NCI-H748 (cell line): Measurements from ENCODE around the gene PTX4.

Experiments used
- DNase-seq: peaks from one replicate; lab custom pipeline; 2025; ENCODE audit not compliant: unreplicated experiment; lab: John Stamatoyannopoulos, UW

PTX4 gene

DNA sequence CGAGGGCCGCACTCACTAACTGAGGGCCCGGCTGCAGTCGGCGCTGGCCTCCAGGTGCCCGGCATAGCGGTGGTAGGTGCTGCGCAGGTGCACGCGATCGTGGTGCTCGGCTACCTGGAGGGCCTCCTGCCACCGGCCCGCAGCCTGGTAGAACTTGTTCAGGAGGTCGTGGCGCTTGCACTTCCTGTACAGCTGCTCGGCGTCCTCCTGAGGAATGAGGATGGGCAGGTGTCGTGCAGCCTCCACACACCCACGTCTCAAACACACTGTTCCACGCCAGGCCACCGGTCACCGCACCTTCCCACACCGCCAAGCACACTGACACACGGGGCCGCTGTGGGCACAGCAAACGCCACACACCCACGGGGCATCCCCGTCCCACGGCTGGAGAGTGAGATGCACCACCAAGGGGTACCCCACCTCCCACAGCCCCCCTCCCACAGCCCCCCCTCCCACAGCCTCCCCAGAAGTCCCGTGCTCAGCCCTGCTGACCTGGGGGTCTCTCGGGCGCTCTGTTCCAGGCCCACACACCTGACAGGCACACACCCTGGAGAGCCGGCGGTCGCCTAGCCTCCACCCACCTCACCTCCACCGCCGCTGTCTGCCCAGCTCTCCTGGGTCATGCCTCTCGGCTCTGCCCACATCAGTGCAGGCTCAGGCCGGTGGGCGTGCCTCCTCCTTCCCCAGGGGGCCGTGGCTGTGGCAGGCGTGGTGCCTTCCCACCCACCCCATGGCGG is 37.3 kb upstream of the PTX4 start:
- DNase-seq = no peak

DNA sequence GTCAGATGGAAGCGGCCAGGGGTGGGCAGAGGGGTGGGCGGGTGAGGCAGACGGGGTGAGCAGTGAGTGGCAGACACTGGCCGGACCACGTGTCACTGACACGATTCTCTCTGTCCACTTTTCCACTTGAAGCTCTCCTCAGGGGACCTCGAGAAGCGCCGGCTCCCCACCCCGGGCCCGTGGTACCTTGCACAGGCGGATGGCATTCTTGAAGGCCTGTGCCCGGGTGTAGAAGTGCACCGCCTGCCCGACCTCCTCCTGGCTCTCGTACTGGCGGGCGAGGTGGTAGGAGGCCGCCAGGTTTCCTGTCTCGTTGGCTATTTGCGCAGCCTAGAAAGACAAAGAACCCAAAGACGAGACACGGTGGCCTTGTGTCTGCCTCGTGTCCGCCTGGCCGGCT is 35.6 kb upstream of the PTX4 start:
- no peak for DNase-seq

DNA sequence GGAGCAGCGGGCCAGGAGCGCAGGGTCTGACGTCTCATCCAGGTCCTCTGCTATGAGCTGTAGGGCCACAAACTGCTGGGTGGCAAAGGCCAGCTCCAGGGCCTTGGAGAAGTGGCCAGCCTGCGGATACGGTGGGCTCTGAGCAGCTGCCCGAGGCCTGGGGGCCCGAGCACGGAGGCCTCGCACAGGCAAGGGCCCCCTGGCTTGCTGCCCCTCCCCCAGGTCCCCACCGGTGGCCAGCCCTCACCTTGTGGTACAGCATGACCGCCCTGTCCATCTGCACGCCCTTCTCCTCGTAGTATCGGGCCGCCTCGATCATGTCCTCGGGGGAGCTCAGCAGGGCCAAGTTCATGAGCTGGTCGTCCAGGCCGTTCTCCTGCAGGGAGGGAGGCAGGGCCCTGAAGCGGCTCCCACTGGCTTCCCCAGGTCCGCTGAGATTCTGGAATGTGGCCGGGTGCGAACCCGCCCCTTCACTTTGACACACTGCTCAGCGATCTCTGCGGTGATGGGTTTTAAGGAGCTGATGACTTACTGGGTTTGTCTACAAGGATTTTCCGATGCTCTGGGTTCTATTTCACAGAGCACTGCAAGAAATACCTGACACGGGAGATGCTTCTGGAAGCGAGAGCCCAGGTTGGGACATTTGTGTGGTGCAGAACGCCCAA is 35.0 kb upstream of the PTX4 start:
- DNase-seq = no peak

DNA sequence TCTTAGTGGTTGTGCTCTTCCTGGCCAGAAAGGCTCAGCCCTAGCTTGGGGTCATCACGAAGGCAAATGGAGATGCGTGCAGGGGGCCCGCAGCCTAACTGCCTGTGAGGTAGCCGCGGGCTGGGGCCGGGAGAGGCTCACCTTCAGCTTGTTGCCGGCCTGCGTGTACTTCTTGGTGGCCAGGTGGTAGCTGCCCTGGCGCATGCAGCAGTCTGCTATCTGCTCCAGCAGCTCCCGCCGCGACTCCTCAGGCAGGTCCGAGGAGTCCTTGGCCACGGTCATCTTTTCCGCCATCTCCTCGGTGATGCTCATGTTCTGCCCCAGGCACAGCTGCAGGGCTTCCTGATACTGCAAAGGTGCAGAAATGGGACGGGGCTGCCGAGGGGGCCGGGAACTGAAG is 31.7 kb upstream of the PTX4 start:
- no peak for DNase-seq

DNA sequence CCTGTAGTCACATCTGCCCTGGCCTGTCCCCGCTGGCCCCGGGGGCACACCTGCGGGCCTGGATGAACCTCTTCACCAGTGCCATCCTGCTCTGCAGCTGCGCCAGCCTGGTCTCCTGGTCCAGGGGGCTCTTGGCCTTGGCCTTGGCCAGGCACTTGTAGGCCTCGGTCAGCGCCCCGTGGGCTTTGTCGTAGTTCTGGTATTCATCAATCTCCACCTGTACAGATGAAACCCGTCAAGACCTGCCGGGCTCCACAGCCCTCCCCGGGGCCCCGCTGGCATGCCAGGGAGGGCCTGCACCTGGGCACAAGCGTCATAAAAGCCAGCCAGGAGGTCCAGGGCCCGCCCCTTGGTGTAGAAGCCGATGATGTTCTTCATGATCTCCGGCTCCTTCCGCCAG is 31.1 kb upstream of the PTX4 start:
- DNase-seq = no peak

DNA sequence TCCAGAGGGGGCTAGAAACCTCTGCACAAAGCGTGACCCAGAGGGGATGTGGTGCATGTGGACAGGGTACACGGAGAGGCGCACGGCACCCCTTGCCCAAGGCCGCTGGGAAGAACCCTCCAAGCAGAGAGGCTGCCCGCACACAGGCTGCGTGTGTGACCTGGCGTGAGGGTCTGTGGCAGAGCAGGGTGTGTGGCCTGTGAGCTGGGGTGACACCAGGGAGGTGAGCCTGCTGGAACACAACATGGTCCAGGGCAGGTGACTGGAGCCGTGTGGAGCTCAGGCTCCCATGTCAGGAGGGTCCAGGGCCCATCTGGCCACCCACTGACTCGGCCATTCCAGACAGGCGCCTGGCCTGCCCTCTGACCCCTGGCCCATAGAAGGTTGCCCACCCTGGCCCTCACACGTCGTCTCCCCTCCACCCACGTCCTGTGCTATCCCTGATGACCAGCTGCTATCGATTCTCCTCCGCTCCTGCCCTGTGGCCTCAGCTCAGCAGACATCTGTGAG is 29.9 kb upstream of the PTX4 start:
- DNase-seq = no peak

DNA sequence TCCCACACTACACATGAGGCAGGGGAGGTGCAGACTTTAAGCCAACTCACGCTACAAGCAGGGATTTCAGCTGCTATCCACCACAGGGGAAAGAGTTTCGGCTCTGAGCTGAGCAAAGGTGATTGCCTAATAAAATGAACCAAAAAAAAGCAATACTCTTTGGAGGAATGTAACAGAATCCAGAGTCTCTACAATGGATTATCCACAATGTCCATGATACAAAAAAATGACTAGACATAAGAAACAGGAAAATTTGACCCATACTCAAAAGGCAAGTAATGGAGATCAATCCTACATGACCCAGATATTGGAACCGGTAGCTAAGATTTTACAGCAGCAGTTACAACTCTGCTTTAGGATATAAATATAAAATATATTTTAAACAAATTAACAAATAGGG is 25.8 kb upstream of the PTX4 start:
- no peak for DNase-seq

DNA sequence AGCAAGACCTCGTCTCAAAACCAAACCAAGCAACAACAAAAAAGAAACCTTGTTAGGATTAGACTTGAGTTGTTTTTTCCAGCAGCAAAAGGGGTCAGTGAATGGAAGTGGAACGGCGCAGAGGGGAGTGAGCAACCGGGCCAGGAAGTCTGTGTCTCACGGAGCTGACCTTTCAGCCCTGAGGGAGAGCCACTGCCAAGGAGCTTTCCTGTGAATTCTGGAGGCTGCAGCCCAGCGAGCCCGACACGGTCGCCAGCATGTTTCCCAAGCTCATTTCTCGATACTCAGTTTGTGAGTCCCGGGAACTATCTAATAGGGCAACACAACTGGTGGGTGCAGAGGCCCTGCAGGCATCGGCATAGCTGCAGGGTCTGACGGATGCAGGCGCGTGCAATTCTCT is 24.0 kb upstream of the PTX4 start:
- no peak for DNase-seq

DNA sequence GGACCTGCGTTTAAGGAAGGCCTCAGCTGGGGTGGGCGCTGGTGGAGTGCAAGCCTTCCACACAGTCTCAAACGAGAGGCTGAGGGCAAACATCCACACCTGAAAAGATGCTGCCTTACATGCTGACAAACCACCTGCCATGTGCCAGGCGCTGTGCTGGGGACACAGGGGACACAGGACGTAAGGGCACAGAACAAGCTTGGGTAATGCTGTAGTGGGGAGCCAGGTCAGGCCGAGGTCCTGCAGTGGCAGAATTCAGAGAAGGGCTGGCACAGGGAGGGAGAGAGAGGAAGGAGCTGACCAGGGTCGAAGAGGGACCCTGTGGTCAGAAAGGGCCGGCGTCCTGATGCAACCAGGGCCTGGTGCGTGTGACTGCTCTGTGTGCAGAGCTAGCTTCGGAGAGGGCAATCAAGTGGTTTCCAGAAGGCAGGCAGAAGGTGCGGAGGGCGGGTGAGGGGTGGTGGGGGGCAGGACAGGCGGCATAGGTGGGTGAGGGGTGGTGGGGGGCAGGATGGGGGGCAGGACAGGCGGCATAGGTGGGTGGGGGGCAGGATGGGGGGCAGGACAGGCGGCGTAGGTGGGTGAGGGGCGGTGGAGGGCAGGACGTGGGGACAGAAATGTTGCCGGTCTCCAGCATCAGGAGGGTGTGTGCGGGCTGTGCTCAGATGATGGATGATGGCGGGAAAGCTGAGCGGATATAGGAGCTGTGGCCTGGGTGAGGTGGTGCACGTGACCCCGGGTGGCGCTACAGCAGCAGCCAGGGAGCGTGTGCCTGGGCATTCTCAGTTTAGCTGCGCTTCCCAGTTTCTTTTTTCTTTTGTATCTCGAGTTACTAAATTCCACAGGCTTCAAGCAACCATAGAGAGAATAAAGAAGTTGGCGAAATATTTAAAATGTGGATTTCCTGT is 23.2 kb upstream of the PTX4 start:
- DNase-seq = no peak

DNA sequence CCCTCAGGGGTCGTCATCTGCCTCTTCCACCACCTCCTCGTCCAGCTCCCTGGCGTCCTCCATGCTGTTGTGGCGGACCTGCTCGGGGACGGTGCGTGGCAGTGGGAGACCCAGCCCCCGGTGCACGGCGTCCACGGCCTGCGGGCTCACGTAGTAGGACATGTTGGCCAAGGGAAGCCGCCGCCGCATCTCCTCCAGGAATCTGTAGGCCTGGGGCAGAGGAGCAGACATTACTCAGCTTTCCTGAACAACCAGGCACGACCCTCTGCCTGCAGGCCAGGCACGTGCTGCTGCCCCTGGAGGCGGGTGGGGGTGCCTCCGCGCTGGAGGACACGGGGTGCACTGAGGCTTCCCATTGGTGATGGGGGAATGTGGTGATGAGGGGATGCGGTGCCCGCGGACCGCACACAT is 22.2 kb upstream of the PTX4 start:
- no peak for DNase-seq

DNA sequence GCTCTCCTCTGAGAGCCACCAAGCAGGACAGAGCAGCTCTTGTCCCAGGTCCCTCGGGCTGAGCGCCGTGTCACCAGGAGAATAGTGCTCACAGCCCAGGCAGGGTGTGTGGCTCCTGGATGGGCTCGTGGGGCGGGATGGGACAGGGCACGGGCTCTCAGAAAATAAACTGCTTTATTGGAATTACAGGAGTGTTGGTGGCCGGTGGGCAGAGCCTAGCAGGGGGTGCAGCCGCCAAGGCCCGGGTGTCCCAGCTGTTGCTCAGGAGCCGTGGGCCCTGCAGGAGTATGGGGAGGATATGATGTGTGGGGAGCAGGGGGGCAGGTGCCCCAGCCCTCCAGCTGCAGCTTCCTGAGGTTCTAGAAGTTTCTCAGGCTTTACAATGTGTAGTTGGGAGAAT is 21.5 kb upstream of the PTX4 start:
- no peak for DNase-seq

DNA sequence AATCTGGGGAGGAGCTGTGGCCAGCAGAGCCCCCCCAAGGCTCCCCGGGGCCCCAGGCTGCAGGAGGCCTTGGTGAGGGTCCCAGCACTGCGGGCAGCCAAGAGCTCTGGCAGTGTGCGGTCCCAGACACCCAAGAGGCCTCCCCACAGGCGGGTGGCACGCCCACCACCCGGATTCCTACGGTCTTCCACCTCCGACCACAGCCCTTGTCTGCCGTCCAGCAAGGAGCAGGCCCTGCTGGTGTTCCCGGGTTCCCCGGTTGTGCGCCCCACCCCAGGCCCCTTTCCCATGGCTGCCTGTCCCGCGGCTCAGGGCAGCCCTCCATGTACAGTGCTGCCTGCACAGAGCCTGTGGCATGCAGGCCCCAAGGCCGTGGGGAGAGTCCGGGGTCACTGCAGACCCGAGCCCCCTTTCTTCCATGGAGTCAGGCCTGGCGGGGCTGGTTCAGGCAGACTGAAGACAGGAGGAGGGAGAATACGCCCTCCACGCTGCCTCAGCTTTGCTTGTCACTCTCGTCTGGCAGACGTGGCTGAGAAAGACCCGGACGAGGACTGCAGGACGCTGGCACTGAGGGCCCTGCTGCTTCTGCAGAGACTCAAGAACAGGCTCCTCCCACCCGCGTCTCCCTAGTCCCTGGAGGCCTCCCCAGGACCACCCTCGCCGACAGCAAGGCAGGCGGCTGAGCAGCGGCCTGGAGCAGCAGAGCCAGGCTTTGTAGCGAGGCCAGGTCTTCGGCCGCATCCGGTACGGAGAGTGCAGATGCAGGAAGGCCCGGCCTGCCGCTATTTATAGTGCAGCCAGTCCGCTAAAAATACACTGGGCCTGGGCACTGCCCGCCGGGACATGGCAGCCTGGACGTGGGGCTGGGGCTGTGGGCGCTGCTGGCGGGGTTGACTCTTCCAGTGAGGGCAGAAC is 20.8 kb upstream of the PTX4 start:
- no peak for DNase-seq

DNA sequence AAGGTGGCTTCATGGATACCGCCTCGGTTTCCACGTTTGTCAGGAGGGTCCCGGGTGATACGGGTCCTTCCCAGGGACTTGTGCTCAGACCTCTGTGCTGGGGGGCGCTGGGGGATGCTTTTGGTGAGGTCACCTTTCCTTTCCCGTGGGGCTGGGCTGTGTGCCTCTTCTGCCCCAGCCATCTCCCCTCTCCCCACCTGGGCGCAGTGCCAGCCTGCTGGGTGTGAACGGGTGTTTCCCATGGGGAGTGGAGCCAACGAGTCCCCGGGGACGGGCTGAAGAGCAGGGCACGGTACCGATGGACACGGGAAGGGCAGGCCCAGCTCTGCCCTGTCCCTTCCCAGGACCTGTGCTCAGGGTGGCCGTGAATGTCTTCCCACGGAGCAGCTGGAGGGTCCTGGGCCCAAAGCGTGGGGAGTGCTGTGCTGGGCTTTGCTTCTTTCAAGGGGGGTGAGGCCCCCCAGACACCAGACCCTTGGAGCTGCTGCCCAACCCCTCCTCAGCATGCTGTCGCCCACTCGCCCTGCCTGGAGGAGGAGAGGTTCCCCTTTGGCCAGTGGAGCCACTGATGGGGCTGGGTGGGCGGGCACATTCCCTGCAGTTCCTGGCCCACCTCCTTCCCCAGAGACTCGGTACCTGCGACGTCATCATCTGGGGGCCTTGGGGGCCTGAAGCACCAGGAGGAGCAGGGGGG is 19.9 kb upstream of the PTX4 start:
- DNase-seq = no peak

DNA sequence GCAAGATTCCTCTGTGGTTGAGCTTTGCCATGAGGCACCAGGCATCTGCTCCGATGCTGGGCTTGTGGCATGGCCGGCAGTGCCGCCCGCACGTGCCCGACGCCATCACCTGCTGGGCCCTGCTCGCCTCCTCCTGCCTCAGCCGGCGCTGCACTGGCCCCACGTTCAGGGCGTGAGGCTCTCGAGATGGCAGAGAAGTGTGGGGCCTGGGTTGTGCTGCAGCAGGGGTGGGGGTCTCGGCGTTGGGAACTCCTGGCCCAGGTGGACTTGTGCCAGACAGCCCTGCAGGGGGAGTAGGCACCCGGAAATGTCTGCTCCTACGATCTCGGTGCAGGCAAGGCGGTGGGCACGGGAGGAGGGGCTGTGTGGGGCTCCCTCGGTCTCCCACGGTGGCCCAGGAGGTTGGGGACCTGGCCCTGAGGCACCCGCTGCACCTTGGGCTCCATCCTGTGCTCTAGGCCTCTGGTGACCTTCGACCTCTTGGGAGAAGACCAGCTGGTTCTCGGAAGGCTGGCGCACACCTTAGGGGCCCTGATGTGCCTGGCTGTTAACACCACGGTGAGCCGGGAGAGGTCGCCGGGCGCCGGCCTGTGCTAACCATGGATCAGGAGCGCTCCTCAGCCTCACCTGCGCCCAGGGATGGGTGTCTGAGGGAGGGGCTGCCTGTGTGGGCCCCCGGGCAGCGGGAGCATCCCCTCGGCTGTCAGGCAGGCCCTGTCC is 17.9 kb upstream of the PTX4 start:
- DNase-seq = no peak

DNA sequence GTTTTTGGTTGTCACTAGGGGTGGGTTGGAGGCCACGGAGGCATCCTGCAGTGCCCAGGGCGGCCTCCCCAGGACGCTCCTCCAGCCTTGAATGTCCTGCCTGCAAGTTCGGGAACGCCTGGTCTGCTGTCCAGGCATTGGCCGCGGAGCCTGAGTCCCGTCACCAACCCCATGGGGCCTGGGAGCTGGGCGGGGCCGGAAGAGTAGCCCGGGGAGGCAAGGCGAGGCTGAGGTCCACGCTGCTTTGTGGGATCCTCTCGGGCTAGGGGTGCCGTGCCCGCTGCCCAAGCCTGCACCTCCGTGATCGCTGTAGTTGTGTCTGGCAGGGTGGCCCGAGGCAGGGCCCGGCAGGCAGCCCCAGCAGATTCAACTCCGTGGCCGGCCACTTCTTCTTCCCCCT is 17.2 kb upstream of the PTX4 start:
- DNase-seq = no peak

DNA sequence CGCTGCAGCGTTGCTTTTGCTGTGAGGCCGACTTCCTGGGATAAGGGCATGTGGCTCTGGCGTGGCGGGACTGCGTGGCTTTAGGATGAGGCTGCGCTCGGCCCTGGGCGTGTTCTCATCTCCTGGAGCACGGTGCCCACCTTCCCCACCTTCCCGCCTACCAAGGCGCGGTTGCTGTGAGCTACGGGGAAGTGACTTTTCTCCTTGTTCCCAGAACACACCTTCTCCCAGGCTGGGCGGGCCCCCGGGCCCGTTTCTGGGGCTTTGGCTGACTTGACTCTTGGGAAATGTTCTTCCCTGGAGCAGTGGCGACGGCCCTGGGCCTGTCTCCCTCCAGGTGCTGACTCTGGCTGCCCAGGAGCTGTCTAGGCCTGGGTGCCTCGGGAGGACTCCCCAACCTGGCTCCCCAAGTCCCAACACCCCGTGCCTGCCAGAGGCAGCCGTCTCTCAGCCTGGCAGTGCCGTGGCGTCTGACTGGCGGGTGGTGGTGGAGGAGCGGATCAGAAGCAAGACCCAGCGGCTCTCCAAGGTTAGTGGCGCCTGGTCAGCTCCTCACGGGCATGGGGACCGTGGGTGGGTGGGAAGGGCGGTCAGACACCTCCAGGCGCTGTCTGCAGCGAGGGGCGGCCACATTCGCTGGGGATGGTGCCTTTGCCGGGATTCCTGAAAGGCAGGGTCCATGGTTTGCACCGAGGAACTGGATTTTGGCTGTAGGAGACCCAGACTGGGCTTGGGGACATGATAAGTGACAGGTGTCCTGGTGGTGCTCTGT is 16.5 kb upstream of the PTX4 start:
- DNase-seq = no peak

DNA sequence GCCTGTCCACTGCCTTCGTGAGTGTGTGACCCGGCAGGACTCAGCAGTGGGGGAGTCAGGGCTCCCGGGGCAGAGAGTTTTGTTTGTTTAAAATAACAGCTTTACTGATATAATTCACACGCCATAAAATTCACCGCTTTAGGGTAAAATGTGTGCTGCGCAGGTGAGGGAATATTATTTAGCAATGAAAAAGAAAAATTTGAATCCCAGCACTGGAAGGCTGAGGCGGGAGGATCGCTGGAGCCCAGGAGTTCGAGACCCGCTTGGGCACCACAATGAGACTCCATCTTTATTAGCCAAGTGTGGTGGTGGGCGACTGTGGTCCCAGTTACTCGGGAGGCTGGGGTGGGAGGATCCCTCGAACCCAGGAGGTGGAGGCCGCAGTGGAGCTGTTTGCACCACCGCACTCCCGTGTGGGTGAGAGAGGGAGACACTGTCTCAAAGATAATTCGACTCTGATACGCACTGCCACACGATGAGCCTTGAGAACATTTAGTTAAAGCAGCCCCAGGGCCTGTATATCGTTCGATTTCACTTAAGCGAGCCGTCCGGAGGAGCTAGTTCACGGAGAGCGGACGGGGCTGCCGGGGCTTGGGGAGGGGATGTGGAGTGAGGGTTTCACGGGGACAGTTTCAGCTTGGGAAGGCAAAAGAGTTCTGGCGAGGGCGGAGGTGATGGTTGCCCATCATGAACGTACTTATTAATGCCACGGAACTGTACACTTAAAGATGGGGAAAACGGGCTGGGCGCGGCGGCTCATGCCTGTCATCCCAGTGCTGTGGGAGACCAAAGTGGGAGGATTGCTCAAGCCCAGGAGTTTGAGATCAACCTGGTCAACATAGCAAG is 14.6 kb upstream of the PTX4 start:
- DNase-seq = no peak
